GM19395 (cell line): Measurements from ENCODE around the gene ZNF48.

ENCODE experiments used
- ATAC-seq: cut with Tn5 transposase; IDR thresholded peaks from one replicate; pipeline ENCODE4 v1.9.1; 2021; ENCODE audit warnings: mild to moderate bottlenecking, moderate library complexity; ENCODE audit not compliant: unreplicated experiment

Gene ZNF48

DNA sequence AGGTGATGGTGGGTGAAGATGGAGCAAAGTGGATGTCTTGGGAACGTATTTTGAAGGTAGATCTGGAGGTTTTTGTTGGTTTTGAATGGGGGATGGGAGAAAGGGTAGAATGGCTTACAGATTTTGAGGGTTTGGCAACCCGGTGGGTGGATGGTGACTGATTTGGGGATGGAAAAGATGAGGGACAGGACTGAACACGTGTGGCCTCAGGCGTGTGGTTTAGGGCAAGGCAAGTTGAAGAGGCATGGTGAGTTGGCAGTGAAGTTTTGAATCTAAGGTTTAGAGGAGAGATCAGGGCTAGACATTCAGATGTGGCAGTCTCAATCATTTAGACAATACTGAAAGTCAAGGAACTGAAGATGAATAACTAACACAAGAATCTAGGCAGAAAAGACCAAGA lies 39.6 kb downstream of the ZNF48 start:
- no peak for ATAC-seq

DNA sequence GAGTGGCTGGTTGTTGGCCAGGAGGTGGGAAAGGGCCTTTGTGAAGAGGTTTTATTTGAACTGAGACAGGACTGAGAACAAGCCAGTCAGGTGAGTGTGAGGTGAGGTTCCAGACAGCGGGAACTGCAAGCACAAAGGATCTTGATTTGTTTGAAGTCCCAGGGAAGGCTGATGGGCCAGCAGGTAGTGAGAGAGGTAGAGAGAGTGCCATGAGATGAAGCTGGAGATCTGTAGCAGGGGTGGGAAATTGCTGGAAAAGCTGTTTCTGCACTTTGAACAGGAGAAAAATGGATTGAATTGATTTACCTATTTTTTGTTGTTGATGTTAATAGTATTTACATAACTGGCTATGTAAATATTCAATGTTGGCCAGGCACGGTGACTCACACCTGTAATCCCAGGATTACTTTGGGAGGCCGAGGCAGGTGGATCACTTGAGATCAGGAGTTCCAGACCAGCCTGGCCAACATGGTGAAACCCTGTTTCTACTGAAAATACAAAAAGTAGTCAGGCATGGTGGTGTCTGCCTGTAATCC lies 42.4 kb downstream of the ZNF48 start:
- no peak for ATAC-seq

DNA sequence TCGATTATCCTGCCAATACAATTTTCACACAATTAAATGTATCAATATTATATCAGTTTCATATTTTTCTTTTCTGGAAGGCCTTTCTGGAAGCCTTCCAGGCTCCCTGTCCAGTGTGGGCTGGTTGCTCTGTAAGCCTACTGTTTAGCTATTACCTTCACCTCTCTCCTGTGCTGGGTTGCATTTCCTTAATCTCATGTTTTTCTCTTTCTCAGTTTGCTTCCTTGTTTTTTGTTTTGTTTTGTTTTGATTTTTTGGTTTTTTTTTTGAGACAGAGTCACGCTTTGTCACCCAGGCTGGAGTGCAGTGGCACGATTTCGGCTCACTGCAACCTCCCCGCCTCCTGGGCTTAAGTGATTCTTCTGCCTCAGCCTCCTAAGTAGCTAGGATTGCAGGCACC lies 43.6 kb downstream of the ZNF48 start:
- ATAC-seq = no peak

DNA sequence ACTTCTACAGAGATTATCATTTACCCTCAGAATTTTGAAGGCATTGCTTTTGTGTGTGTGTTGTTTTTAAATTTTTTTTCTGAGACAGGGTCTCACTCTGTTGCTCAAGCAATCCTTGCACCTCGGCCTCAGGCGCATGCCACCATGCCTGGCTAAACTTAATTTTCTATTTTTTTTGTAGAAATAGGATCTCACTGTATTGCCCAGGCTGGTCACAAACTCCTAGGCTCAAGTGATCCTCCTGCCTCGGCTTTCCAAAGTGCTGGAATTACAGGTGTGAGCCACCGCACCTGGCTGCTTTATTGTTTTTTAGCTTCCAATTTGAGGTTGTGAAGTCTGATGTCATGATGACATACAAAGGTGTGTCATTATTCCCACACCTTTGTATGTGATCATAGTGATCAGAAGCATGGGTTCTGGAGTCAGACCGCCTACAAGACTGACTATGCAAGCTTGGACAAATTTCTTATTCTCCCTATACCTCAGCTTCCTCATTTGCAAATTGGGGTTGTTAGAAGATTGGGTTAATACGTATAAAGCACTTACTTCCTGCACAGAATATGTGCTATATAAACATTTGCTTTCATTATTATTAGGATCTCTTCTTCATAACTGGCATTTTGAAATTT lies 44.6 kb downstream of the ZNF48 start:
- no peak for ATAC-seq

DNA sequence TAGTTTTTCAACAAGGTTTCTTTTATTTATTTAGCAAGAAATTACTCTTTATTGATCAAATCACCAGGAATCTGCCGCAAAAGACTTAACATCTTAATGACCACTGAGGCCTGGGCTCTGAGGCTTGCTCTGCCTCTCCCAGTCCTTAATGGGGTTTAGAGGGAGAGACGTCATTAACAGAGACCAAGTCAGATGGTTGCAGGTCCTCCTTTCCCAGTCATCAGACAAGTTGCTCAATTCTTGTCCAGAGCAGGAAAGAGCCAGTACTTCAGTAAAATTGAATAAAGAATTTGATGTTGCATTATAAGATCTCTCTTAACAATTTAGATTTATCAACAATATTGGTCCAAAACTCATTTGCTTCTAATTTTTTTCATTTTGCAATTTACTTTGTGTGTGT lies 48.4 kb downstream of the ZNF48 start:
- ATAC-seq = no peak

DNA sequence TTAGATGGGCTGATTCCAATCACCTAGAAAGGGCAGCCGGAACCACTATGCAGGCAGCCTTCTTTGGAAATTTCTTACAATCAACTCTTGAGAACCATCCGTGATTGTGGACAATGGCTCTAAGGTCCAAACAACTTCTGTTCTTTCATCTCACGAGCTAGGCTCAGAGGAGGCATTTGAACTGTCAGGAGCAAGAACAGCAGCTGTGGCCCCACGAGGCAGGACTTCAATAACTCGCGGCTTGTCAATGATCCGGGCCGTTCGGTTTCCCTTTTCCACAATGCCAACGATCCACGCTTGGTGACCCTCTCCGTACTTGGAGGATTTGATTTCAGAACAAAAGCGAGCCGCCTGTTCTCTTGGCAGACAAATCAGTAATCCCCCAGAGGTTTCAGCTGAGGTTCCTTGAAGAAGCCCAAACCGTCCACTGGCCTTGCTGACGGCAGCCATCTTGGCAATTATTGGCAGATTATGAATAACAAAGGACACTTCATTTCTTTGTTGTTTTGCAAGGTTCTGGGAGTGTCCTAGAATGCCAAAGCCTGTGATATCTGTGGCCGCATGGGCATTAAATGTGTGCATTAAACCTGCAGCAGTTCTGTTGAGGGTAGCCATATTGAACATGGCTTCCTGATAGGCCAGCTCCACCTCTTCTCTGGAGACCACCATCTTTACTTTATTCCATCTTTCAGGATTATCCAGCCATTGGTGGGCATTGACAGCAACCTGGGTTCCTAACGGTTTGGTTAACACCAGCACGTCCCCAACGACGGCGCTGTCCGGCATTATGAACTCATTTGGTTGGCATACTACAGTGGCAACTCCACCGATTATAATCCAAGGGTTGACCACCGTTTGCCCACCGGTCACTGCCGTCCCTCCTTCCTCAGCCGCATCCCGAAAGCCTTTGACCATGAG lies 49.3 kb downstream of the ZNF48 start:
- ATAC-seq = no peak

DNA sequence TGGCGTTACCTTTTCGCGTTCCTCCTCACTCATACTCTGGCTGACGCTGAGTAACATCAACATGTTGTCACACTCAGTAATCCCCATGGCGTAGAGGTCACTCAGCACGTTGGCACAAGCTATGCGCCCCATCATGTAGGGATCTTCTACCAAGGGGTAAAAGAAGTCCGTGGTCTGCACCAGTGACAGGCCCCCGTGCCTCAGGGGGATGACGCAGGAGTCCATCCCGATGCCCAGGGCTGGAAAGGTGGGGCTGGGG lies 49.9 kb downstream of the ZNF48 start:
- peak; percentile 25 for ATAC-seq

DNA sequence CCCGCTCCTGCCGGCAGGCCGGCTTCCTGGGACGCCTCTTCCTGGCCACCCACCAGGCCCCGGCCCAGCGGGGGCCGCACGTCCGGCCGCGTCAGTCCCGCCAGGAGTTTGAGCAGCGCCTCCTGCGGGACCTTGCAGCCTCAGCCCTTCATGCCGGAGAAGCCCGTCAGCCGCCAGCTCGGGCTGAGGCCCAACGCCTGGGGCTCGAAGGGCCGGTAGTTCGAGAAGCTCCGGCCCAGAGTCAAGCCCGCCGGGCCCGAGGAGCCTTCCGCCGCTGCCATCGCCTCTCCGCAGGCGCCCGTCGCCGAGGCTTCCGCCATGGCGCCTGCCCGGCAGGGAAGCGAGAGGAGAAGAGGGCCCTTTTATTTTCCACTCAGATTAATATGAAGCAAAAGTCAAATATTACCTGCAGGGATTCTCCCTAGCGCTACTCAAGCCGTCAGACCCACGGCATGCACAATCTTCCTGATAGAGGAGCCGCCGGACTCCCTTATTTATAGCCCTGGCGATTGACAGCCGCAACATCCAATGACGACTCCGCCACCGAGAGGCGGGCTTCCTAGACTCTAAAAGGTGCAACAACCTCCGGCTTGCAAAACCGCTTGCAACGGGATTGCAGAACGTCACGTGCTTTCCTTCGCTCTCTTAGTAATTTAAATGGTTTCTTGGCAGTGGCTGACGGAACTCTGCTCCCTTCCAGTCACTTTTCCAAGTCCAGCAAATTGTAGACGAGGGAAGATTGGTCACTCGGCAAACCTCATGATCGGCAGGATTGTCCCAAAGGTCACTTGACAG lies 50.4 kb downstream of the ZNF48 start, which contains the start of gene SEPHS2:
Gene SEPHS2, minus strand, starts transcription at position 467 of the 795 bp plus-strand sequence. Its CDS starts 147 bp downstream, at position 320.
- ATAC-seq = peak; percentile 87

DNA sequence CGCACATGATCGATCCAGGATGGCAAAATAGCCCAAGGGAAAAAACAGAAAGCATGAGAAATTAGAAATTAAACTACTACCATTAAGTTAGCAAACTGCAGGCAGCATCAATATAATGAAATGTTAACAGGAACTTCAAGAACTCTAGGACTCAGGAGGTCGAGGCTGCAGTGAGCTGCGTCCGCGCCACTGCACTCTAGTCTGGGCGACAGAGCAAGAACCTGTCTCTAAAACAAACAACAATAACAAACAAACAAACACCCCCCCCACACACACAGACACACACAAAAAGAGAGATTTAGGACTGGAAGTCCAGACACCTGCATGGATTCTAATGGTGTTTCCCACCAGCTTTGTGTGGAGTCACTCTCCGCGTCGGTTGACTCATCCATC lies 51.0 kb downstream of the ZNF48 start:
- ATAC-seq = no peak

DNA sequence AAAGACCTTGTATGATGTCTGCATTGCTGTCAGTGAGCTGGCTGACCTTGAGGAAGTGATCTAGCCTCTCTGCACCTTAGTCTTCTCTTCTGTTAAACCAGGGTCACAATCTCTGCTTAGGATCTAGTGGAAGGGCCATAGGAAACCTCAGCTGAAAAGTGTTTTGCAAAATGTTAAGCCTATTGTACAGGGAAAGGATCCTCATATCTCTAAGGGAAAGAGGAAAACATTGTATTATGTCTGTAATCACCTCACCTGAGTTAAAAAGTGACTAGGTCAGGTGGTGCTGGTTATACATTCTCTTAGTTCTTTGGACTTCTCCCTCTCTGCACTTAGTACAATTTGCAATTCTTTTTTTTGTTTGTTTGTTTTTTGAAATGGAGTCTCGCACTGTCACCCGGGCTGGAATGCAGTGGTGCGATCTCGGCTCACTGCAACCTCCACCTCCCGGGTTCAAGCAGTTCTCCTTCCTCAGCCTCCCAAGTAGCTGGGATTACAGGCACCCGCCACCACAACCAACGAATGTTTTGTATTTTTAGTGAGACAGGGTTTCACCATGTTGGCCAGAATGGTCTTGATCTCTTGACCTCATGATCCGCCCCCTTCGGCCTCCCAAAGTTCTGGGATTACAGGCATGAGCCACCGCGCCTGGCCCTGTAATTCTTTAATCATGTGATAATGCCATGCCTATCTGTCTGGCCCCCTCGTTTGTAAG lies 52.4 kb downstream of the ZNF48 start:
- no peak for ATAC-seq

DNA sequence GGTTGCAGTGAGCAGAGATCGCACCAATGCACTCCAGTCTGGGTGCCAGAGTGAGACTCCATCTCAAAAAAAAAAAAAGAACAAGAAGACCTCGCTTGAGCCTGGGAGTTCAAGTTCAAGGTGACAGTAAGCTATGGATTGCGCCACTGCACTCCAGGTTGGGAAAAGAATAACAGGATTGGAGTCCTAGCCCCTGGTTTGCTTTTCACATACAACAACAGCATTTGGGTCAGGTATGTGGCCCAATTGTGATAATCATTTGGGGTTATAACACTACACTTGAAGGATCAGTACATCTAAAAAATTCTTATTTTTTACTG lies 53.9 kb downstream of the ZNF48 start:
- ATAC-seq = no peak
